Hepatocyte (in vitro differentiated cells): ENCODE measurements around the gene MYO1H.

Experiments
- EZH2 ChIP-seq: fragments of 200-600 bp; sonication (generic); IDR thresholded peaks from 2 replicates; pipeline ENCODE4 v1.6.1; 2016; ENCODE audit warnings: antibody characterized with exemption, mild to moderate bottlenecking, borderline replicate concordance
- EZH2phosphoT487 ChIP-seq: fragments of 200-600 bp; sonication (generic); IDR thresholded peaks from one replicate; pipeline ENCODE4 v1.6.1; 2018; ENCODE audit warnings: antibody characterized with exemption, mild to moderate bottlenecking, low read depth, moderate library complexity; ENCODE audit not compliant: unreplicated experiment, severe bottlenecking
- TF ChIP-seq, protein P1 (sequence below): fragments of 200-600 bp; sonication (generic); IDR thresholded peaks from 2 replicates; pipeline ENCODE4 v1.5.1; 2016; ENCODE audit warnings: antibody characterized with exemption, mild to moderate bottlenecking; ENCODE audit not compliant: poor library complexity

DNA sequence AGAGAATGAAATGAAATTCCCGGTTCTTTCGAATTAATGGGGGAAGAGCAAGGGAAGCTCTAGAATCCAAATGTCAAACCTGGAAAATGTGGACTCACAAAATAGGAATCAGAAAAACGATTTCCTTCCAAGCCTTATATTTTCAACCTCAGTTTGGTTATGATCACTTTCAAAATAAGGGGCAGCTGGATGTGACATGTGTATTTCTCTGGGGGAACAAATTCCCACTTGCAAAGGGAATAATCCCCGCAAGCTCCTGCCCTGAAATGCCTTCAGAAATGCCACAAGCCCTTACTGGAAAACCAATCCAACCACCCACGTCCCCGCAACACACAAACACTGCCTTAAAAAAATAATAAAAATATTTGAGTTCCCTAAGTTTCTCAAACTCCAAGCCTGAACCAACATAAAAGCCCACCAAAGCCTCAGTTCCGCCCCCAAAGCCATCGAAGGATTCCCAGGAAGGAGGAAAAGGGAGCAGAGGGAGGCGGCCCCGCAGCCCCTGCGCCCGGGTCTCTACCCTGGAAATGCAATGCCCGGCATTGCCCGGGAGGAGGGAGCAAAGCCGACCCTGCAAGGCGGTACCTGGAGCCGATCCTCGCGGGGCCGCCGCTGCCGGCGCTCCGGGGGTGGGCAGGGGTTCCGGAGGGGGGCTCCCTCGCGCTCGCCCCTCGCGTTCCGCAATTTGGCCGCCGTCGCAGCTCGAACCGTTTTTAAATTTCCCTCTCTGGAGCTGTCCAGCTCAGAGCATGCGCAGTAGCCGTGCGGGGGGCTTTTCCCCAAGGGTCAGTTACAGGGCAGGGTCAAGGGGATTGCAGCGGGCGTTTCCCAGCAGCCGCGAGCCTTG is 38.9 kb upstream of the MYO1H start, which contains the start of gene FOXN4:
- TF ChIP-seq, protein P1, sequence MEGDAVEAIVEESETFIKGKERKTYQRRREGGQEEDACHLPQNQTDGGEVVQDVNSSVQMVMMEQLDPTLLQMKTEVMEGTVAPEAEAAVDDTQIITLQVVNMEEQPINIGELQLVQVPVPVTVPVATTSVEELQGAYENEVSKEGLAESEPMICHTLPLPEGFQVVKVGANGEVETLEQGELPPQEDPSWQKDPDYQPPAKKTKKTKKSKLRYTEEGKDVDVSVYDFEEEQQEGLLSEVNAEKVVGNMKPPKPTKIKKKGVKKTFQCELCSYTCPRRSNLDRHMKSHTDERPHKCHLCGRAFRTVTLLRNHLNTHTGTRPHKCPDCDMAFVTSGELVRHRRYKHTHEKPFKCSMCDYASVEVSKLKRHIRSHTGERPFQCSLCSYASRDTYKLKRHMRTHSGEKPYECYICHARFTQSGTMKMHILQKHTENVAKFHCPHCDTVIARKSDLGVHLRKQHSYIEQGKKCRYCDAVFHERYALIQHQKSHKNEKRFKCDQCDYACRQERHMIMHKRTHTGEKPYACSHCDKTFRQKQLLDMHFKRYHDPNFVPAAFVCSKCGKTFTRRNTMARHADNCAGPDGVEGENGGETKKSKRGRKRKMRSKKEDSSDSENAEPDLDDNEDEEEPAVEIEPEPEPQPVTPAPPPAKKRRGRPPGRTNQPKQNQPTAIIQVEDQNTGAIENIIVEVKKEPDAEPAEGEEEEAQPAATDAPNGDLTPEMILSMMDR: no peak
- TF ChIP-seq EZH2 (peak; percentile 85), EZH2phosphoT487 (no peak)
